Keratinocyte (primary cell): ENCODE data around the gene GGNBP2. TPM values are rescaled to one million over a fixed set of nuclear protein-coding genes. Genes with fewer than 3 reads are reported as not detected.

Source experiments
- DNase-seq: peaks from one replicate; pipeline ENCODE4 v3.0.0-alpha.2; 2011; ENCODE audit warnings: low read depth, missing footprints, low spot score
- FAIRE-seq: peaks from 2 replicates; lab custom pipeline; 2011; peaks lifted over from hg19 to GRCh38; lab: Jason Lieb, UNC
- H2AFZ ChIP-seq: 2 replicates; pipeline ENCODE4 v1.6.0; 2012; ENCODE audit warnings: low read length, control low read depth, inconsistent platforms; ENCODE audit not compliant: control insufficient read depth
- H3K27ac ChIP-seq: 2 replicates; pipeline ENCODE4 v1.5.1; 2011; ENCODE audit warnings: low read length; ENCODE audit not compliant: control insufficient read depth, insufficient read depth
- H3K27me3 ChIP-seq: 3 replicates; pipeline ENCODE4 v1.6.0; 2011; ENCODE audit warnings: low read length; ENCODE audit not compliant: control insufficient read depth, insufficient read depth; ENCODE audit errors: extremely low read depth
- H3K36me3 ChIP-seq, 2 experiments: 2 replicates in 1 of 2; 3 replicates in 1 of 2; pipeline ENCODE4 v1.5.1; 2011; ENCODE audit warnings: low read length in 2 of 2, mild to moderate bottlenecking in 1 of 2; ENCODE audit not compliant: control insufficient read depth in 2 of 2, insufficient read depth in 2 of 2; ENCODE audit errors: extremely low read depth in 1 of 2
- H3K4me1 ChIP-seq: 3 replicates; pipeline ENCODE4 v1.5.1; 2011; ENCODE audit warnings: low read length; ENCODE audit not compliant: control insufficient read depth, insufficient read depth; ENCODE audit errors: extremely low read depth
- H3K4me2 ChIP-seq: 3 replicates; pipeline ENCODE4 v1.6.0; 2011; ENCODE audit warnings: low read depth, low read length; ENCODE audit not compliant: control insufficient read depth, insufficient read depth; ENCODE audit errors: extremely low read depth
- H3K4me3 ChIP-seq, 3 experiments: fragments of 200-600 bp in 1 of 3; sonication (generic) in 1 of 3; 2 replicates in 2 of 3; 3 replicates in 1 of 3; pipeline ENCODE4 v1.5.1; 2011 to 2016; ENCODE audit warnings: low read length in 3 of 3, mild to moderate bottlenecking in 3 of 3, control low read depth in 2 of 3, inconsistent platforms in 1 of 3, low read depth in 1 of 3, mixed read lengths in 1 of 3, mixed run types in 1 of 3, moderate library complexity in 1 of 3; ENCODE audit not compliant: control insufficient read depth in 2 of 3, insufficient read depth in 2 of 3; ENCODE audit errors: extremely low read depth in 1 of 3
- H3K79me2 ChIP-seq: 2 replicates; pipeline ENCODE4 v1.6.0; 2012; ENCODE audit warnings: low read length; ENCODE audit not compliant: control insufficient read depth, insufficient read depth
- H3K9ac ChIP-seq: 3 replicates; pipeline ENCODE4 v1.6.0; 2011; ENCODE audit warnings: low read length; ENCODE audit not compliant: control insufficient read depth, insufficient read depth; ENCODE audit errors: extremely low read depth
- H3K9me1 ChIP-seq: 3 replicates; pipeline ENCODE4 v1.6.0; 2011; ENCODE audit warnings: low read length; ENCODE audit not compliant: control insufficient read depth, insufficient read depth; ENCODE audit errors: extremely low read depth
- H3K9me3 ChIP-seq: 2 replicates; pipeline ENCODE4 v1.5.1; 2012; ENCODE audit warnings: low read depth, low read length; ENCODE audit not compliant: control insufficient read depth
- H4K20me1 ChIP-seq: 3 replicates; pipeline ENCODE4 v1.6.0; 2011; ENCODE audit warnings: low read length; ENCODE audit not compliant: control insufficient read depth, insufficient read depth; ENCODE audit errors: extremely low read depth
- CTCF ChIP-seq, 3 experiments: IDR thresholded peaks in 1 of 3; conservative IDR thresholded peaks in 1 of 3; optimal IDR thresholded peaks in 1 of 3; 2 replicates in 2 of 3; 3 replicates in 1 of 3; pipeline versions ENCODE3 to v1.5.1; 2011; ENCODE audit warnings: low read length in 3 of 3, mild to moderate bottlenecking in 3 of 3, moderate library complexity in 2 of 3, control low read depth in 1 of 3, inconsistent platforms in 1 of 3; ENCODE audit not compliant: insufficient read depth in 2 of 3; ENCODE audit errors: extremely low read depth in 1 of 3
- EZH2 ChIP-seq: IDR thresholded peaks from one replicate; pipeline ENCODE4 v1.6.1; 2012; ENCODE audit warnings: inconsistent platforms, mild to moderate bottlenecking, low read length, moderate library complexity
- dilution Hi-C: fragments of 300-500 bp; cut with MboI; formaldehyde crosslinking; loops from one replicate; pipeline ENCODE4 v1.7.0; 2020; ENCODE audit warnings: low sequenced_read_pairs; ENCODE audit not compliant: extremely low pct_ligation_motif_present
- polyA plus RNA-seq, 5 experiments: library from polyadenylated mRNA; depleted of rRNA in 3 of 5; stranded (reverse) in 3 of 5; stranded (forward) in 1 of 5; unstranded in 1 of 5; fragments of >200 nt; gene quantifications; 1 replicate in 1 of 5; 2 replicates in 3 of 5; 3 replicates in 1 of 5; pipeline versions ENCODE4 v1.2.1 to v1.2.3, GENCODE V29; 2011 to 2012; ENCODE audit warnings: missing spikeins in 2 of 5, low read depth in 1 of 5, low replicate concordance in 1 of 5

GGNBP2 gene
- polyA plus RNA-seq, 1 donor (not counting 4 experiments of a cell fraction or from before 2014, with no cell fraction given), result 95.5 TPM

DNA sequence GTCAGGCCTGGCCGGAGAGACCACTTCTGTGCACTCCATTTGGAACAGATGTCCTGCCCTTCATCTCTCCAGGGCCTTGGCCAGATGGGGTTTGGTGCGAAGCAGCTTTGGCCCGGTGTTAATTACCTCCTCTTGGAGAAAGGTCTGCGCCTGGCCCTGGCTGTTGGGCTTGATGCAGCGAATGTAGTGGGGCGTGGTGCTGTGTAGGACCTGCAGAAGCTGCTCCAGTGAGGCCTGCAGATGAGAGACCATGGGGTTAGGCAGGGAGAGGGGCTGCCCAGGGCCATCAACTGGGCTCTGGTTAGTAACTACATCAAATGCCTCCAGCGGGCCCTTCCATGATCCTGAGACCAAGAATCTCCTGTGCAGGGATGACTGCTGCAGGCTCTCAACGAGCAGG is 39.5 kb upstream of the GGNBP2 start:
- H3K79me2 ChIP-seq, result no peaks in the 10 kb centered on the region
- H3K36me3 ChIP-seq, result peaks cover 51 to 75% of the 10 kb centered on the region in 2 experiments
- no peaks in the 10 kb centered on the region for H3K9me1 ChIP-seq
- no peak overlapping the region for H3K9ac ChIP-seq
- H3K4me3 ChIP-seq, result no peak overlapping the region
- H3K27me3 ChIP-seq, result no peaks in the 10 kb centered on the region
- TF ChIP-seq CTCF (optimal IDR thresholded peaks at IDR 0.05 in 1 of 3, IDR thresholded peaks at IDR 0.05 in 1 of 3, conservative IDR thresholded peaks at IDR 0.05 in 1 of 3; ENCODE audit: extremely low read depth in 1 of 3, insufficient read depth in 2 of 3, low read length in 3 of 3), result no peak
- no peak for TF ChIP-seq EZH2
- no peaks in the 10 kb centered on the region for H3K9me3 ChIP-seq
- no peak overlapping the region for H2AFZ ChIP-seq
- FAIRE-seq (no peak), DNase-seq (no peak)
- H4K20me1 ChIP-seq, result no peaks in the 10 kb centered on the region
- no peak overlapping the region for H3K27ac ChIP-seq
- H3K4me1 ChIP-seq, result no peaks in the 10 kb centered on the region
- dilution Hi-C loops, result no loop called here
- no peak overlapping the region for H3K4me2 ChIP-seq

DNA sequence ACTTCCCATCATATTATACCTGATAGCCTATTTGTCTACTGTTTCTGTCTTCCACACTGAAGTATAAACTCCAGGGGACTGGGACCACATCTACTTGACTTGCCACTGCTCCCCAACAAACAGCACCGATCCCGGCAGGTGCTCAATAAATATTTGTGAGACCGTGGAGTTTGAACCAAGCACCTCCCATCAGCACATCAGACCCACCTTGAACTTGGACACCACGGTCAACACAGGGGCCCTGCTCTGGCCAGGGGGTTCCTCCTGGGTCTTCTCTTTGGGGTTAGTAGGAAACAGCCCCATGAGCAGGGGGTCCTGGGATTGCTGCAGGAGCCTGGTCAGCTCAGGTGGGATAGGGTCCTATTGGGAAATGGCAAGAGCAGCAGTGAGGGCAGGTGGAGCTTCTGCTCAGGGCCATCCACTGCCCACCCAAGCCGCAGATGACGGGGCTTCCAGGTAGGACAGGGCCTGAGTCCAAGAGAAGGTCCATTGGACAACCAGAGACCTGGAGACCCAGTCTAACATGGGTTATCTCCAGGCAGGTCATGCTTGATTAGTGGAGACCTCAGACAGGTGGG is 38.4 kb upstream of the GGNBP2 start:
- Histone ChIP-seq H3K27me3 (no peaks in the 10 kb centered on the region), H3K36me3 (peaks cover 51 to 79% of the 10 kb centered on the region in 2 experiments), H3K4me1 (no peaks in the 10 kb centered on the region), H4K20me1 (no peaks in the 10 kb centered on the region), H3K27ac (no peak overlapping the region), H3K9me1 (no peaks in the 10 kb centered on the region), H3K4me3 (no peak overlapping the region), H3K79me2 (no peaks in the 10 kb centered on the region), H3K9ac (no peak overlapping the region), H2AFZ (no peak overlapping the region), H3K9me3 (no peaks in the 10 kb centered on the region), H3K4me2 (no peak overlapping the region)
- FAIRE-seq (no peak), DNase-seq (no peak)
- TF ChIP-seq EZH2, result no peak
- no peak for TF ChIP-seq CTCF (optimal IDR thresholded peaks at IDR 0.05 in 1 of 3, IDR thresholded peaks at IDR 0.05 in 1 of 3, conservative IDR thresholded peaks at IDR 0.05 in 1 of 3; ENCODE audit: extremely low read depth in 1 of 3, insufficient read depth in 2 of 3, low read length in 3 of 3)
- dilution Hi-C loops, result no loop called here
